ENCODE results near the gene LYST.

DNA sequence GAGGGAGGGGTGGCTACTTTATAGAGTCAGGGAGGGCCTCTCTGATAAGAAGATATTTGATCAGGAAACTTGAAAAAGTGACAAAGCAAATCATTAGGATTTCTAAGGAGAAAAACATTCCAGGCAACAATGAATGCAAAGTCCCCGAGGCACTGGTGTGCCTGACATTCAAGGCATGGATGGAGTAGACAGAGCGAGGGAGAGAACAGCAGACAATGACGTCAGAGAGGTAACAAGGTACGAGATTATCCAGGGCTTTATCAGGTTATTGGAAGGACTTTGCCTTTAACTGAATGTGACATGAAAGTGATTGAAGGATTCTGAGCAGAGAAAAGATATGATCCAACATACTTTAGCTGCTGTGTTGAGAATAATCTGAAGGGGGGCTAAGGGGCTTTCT lies 144.7 kb downstream of the LYST start:
- TF ChIP-seq POLR2AphosphoS5 (IDR thresholded peaks at IDR 0.05; ENCODE audit: low read depth, low read length) (no peak), SIN3A (IDR thresholded peaks at IDR 0.05; ENCODE audit: borderline replicate concordance, insufficient read depth, low read length) (no peak), FOXP2 (optimal IDR thresholded peaks at IDR 0.05; ENCODE audit: borderline replicate concordance, extremely low read depth, extremely low read length, insufficient read depth) (no peak), TAF1 (IDR thresholded peaks at IDR 0.05; ENCODE audit: borderline replicate concordance, insufficient read depth, low read length) (no peak)
- TF ChIP-seq, protein P1, sequence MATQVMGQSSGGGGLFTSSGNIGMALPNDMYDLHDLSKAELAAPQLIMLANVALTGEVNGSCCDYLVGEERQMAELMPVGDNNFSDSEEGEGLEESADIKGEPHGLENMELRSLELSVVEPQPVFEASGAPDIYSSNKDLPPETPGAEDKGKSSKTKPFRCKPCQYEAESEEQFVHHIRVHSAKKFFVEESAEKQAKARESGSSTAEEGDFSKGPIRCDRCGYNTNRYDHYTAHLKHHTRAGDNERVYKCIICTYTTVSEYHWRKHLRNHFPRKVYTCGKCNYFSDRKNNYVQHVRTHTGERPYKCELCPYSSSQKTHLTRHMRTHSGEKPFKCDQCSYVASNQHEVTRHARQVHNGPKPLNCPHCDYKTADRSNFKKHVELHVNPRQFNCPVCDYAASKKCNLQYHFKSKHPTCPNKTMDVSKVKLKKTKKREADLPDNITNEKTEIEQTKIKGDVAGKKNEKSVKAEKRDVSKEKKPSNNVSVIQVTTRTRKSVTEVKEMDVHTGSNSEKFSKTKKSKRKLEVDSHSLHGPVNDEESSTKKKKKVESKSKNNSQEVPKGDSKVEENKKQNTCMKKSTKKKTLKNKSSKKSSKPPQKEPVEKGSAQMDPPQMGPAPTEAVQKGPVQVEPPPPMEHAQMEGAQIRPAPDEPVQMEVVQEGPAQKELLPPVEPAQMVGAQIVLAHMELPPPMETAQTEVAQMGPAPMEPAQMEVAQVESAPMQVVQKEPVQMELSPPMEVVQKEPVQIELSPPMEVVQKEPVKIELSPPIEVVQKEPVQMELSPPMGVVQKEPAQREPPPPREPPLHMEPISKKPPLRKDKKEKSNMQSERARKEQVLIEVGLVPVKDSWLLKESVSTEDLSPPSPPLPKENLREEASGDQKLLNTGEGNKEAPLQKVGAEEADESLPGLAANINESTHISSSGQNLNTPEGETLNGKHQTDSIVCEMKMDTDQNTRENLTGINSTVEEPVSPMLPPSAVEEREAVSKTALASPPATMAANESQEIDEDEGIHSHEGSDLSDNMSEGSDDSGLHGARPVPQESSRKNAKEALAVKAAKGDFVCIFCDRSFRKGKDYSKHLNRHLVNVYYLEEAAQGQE (IDR thresholded peaks at IDR 0.05; ENCODE audit: insufficient read depth in 1 of 2, low read depth in 2 of 2, low read length in 2 of 2), result no peak

Data from PFSK-1 (cell line).